Measurements from ENCODE around the gene LAMC3.

LAMC3 gene

GRCh38 chr9:131065599-131065998 is 56.6 kb downstream of the LAMC3 start:
- no peak for DNase-seq (ENCODE audit: low read depth)
- H3K4me3 ChIP-seq (ENCODE audit: low read length) = no peak overlapping the region
- no peak for TF ChIP-seq CTCF (IDR thresholded peaks at IDR 0.05; ENCODE audit: insufficient read depth, low read depth, low read length, missing control alignments)

- DNase-seq (ENCODE audit: low read depth) = no peak
- H3K4me3 ChIP-seq (ENCODE audit: low read length) = no peak overlapping the region
- no peak for TF ChIP-seq CTCF (IDR thresholded peaks at IDR 0.05; ENCODE audit: insufficient read depth, low read depth, low read length, missing control alignments)
These were observed 58.7 kb downstream of the LAMC3 start for GRCh38 chr9:131067625-131068024.

GRCh38 chr9:131068076-131068816 is 59.3 kb downstream of the LAMC3 start:
- no peak overlapping the region for H3K4me3 ChIP-seq (ENCODE audit: low read length)
- TF ChIP-seq CTCF (IDR thresholded peaks at IDR 0.05; ENCODE audit: insufficient read depth, low read depth, low read length, missing control alignments) = no peak
- DNase-seq (ENCODE audit: low read depth) = no peak

GRCh38 chr9:131069699-131070098 is 60.7 kb downstream of the LAMC3 start:
- no peak for TF ChIP-seq CTCF (IDR thresholded peaks at IDR 0.05; ENCODE audit: insufficient read depth, low read depth, low read length, missing control alignments)
- H3K4me3 ChIP-seq (ENCODE audit: low read length) = no peak overlapping the region
- no peak for DNase-seq (ENCODE audit: low read depth)

- no peak overlapping the region for H3K4me3 ChIP-seq (ENCODE audit: low read length)
- no peak for TF ChIP-seq CTCF (IDR thresholded peaks at IDR 0.05; ENCODE audit: insufficient read depth, low read depth, low read length, missing control alignments)
These were observed 63.3 kb downstream of the LAMC3 start for GRCh38 chr9:131072107-131072870.

GRCh38 chr9:131072871-131073237 is 63.9 kb downstream of the LAMC3 start:
- TF ChIP-seq CTCF (IDR thresholded peaks at IDR 0.05; ENCODE audit: insufficient read depth, low read depth, low read length, missing control alignments) = no peak
- no peak overlapping the region for H3K4me3 ChIP-seq (ENCODE audit: low read length)
- DNase-seq (ENCODE audit: low read depth) = no peak

More at GRCh38 chr9:131072107-131072870, 63.3 kb downstream of the LAMC3 start:
- DNase-seq (ENCODE audit: low read depth) = no peak

All from epithelial cell of esophagus (primary cell).